ENCODE measurements around the gene GDPD4.

GDPD4 gene

DNA sequence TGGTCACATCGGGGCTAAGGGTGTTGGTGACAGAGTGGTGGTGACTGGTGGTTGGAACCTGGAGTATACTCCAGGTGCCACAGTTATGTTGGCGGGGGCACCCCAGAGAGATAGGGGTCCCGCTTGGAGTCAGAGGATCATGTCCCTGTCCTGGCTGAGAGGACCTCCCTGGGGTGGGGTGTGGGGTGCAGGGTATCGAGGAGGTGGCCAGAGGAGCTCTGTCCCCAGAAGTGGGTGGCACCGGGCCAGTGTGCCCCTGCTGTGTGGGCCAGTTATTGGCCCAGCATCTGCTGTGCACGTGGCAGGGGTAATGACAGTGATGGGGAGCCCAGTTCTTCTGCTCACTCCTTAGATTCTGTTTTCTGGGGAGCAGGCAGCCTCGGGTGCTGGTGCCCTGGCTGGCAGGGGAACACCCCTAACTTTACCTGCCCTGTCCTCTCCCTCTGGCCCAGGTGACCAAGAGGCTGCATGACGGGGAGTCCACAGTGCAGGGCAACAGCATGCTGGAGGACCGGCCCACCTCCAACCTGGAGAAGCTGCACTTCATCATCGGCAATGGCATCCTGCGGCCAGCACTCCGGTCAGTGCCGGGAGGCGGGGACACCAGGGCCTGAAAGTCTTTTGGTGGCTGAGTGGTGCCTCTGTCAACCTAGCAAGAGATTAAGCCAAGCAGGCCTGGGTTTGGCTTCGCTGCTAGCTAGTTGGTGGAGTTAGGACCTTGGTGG is 117.2 kb downstream of the GDPD4 start:
- TF ChIP-seq, protein P1, sequence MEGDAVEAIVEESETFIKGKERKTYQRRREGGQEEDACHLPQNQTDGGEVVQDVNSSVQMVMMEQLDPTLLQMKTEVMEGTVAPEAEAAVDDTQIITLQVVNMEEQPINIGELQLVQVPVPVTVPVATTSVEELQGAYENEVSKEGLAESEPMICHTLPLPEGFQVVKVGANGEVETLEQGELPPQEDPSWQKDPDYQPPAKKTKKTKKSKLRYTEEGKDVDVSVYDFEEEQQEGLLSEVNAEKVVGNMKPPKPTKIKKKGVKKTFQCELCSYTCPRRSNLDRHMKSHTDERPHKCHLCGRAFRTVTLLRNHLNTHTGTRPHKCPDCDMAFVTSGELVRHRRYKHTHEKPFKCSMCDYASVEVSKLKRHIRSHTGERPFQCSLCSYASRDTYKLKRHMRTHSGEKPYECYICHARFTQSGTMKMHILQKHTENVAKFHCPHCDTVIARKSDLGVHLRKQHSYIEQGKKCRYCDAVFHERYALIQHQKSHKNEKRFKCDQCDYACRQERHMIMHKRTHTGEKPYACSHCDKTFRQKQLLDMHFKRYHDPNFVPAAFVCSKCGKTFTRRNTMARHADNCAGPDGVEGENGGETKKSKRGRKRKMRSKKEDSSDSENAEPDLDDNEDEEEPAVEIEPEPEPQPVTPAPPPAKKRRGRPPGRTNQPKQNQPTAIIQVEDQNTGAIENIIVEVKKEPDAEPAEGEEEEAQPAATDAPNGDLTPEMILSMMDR (conservative IDR thresholded peaks at IDR 0.05; ENCODE audit: low read depth, low read length): no peak
- no peak for DNase-seq (ENCODE audit: low read depth)
- no peak overlapping the region for H3K4me3 ChIP-seq (ENCODE audit: low read length)

DNA sequence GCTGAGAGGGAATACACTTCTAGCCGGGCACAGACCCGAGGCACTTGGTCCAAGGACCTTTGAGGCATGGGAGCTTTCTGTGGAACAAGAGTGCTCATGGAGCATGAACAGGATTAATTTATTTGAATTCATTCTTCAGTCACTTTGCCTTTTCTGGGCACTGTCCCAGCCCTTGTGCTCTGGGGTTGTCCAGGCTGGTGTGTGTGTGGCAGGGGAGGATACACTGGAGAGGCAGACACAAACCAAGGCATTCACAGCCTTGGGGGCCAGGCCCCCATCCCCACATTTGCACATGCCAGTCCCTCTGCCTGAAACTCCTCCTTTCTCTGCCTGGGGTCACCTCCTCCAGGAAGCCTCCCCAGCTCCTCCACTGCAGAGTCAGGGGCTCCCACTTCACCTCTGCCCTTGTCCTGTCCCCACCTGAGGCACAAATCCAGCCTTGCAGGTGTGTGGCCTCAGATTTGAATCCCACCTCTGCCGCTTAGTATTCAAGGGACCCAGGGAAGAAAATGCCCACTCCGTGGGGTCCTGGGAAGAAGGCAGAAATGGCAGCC is 118.0 kb downstream of the GDPD4 start:
- no peak for DNase-seq (ENCODE audit: low read depth)
- TF ChIP-seq, protein P1 (conservative IDR thresholded peaks at IDR 0.05; ENCODE audit: low read depth, low read length): no peak

DNA sequence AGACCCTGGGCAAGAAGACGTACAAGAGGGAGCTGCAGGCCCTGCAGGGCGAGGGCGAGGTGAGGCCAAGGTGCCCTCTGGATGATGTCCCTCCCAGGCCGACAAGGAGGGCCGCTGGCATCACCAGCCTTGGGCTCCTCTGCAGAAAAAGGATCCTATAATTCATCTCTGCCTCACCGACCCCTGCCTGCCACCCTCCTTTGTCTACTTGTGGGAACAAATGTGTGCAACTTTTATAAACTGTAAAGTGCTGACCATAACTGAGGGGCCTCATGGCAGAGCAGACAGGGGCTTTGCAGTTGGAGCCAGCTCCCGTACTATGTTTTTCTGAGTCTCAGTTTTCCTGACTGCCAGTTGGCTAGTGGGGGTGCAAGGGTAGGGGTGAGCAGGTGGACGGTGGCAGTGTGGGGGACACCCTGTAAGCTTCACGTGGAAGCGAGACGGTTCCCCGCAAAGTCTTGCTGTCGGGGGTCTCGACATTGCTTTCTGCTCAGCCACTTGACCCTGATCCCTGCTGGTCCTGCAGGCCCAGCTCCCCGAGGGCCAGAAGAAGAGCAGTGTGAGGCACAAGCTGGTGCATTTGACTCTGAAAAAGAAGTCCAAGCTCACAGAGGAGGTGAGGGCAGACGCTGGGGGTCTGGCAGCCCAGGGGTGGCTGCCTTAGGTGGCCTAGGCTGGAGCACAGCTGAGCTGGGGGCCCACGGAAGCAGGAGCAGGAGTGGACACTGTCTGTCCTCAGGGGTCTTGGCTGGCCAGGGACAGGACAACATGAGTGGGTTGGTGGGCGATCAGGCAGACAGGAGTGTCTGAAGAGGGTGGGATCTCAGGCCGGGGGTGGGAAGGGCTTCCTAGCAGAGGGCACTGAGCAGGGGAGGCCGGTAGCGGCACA is 118.7 kb downstream of the GDPD4 start:
- no peak for DNase-seq (ENCODE audit: low read depth)
- H3K4me3 ChIP-seq (ENCODE audit: low read length): no peak overlapping the region
- TF ChIP-seq, protein P1 (conservative IDR thresholded peaks at IDR 0.05; ENCODE audit: low read depth, low read length): no peak

More for the DNA sequence above, 118.0 kb downstream of the GDPD4 start:
- H3K4me3 ChIP-seq (ENCODE audit: low read length): no peak overlapping the region

DNA sequence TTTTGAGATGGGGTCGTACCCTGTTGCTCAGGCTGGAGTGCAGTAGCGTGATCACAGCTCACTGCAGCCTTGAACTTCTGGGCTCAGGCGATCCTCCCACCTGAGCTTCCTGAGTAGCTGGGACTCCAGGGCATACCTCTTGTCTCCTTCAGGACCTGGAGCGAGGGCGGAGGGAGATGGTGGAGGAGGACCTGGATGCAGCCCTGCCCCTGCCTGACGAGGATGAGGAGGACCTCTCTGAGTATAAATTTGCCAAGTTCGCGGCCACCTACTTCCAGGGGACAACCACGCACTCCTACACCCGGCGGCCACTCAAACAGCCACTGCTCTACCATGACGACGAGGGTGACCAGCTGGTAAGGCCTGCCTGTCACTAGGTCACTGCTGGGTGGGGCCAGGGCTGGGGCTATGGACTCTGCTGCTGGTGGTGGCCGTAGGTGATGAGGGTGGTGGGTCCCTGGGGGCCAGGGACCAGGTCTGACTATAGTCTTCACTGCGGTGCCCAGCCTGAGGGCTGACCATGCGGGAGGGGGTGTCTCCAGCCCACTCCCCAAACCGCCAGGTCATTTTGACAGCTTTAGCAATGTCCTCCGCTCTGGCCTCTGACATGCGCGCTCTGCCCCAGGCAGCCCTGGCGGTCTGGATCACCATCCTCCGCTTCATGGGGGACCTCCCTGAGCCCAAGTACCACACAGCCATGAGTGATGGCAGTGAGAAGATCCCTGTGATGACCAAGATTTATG is 119.5 kb downstream of the GDPD4 start:
- H3K4me3 ChIP-seq (ENCODE audit: low read length): no peak overlapping the region
- DNase-seq (ENCODE audit: low read depth): no peak
- TF ChIP-seq, protein P1 (conservative IDR thresholded peaks at IDR 0.05; ENCODE audit: low read depth, low read length): no peak

DNA sequence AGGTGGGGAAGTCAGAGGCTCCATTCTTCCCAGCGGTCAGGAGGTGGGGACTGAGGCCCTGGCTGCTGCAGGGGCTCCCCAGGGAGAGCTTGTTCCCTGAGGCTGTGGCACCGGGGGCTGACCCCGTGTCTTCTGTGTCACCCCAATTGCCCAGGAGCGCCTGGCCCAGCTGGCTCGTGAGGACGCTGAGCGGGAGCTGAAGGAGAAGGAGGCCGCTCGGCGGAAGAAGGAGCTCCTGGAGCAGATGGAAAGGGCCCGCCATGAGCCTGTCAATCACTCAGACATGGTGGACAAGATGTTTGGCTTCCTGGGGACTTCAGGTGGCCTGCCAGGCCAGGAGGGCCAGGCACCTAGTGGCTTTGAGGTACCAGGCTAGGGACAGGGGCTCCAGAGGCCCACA is 120.3 kb downstream of the GDPD4 start:
- DNase-seq (ENCODE audit: low read depth): no peak
- no peak overlapping the region for H3K4me3 ChIP-seq (ENCODE audit: low read length)
- TF ChIP-seq, protein P1 (conservative IDR thresholded peaks at IDR 0.05; ENCODE audit: low read depth, low read length): no peak

DNA sequence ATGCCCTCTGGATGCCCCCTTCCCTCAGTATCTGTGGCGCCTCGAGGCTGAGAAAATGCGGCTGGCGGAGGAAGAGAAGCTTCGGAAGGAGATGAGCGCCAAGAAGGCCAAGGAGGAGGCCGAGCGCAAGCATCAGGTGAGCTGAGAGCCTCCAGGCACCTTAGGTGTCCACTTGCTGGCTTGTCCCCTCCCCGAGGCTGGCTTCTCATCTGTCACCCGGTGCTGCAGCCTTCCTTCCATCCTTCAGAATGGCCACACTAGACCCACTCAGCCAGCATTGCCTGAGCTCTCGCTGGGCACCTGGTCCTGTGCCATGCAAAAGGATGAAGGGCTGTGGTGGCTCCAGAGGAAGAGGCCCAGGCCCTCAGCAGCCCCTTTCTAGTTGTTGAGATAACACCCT is 121.1 kb downstream of the GDPD4 start:
- no peak for DNase-seq (ENCODE audit: low read depth)
- H3K4me3 ChIP-seq (ENCODE audit: low read length): no peak overlapping the region
- TF ChIP-seq, protein P1 (conservative IDR thresholded peaks at IDR 0.05; ENCODE audit: low read depth, low read length): no peak

Data from retinal pigment epithelial cell (primary cell).